Measurements from ENCODE around the gene FBXO3.

GRCh38 chr11:33692013-33692504, 82.3 kb downstream of the FBXO3 start:
- TF ChIP-seq POLR2AphosphoS5 (IDR thresholded peaks at IDR 0.05; ENCODE audit: low read depth, low read length): no peak
- TF ChIP-seq TAF1 (IDR thresholded peaks at IDR 0.05; ENCODE audit: borderline replicate concordance, insufficient read depth, low read length): no peak
